Mucosa of gallbladder (tissue), 1 donor: ENCODE measurements around the gene ZSWIM8. TPM values are rescaled to one million over a fixed set of nuclear protein-coding genes. Genes with fewer than 3 reads are reported as not detected.
"Not testable (repeated sequence)": the region's sequence is repeated elsewhere in the genome, so short reads cannot be mapped to it uniquely, and the experiment has no call there.

Experiments
- DNase-seq: peaks from one replicate; pipeline ENCODE4 v3.0.0-alpha.2; 2020; ENCODE audit warnings: low spot score
- total RNA-seq: library from RNA; stranded (reverse); gene quantifications from one replicate; pipeline ENCODE4 v1.2.1, GENCODE V29; 2021
- donor health status: DM: no; HTN: no; CAD: no.

The ZSWIM8 gene
- total RNA-seq, 1 donor from 2014 or later, result 170 TPM

DNA sequence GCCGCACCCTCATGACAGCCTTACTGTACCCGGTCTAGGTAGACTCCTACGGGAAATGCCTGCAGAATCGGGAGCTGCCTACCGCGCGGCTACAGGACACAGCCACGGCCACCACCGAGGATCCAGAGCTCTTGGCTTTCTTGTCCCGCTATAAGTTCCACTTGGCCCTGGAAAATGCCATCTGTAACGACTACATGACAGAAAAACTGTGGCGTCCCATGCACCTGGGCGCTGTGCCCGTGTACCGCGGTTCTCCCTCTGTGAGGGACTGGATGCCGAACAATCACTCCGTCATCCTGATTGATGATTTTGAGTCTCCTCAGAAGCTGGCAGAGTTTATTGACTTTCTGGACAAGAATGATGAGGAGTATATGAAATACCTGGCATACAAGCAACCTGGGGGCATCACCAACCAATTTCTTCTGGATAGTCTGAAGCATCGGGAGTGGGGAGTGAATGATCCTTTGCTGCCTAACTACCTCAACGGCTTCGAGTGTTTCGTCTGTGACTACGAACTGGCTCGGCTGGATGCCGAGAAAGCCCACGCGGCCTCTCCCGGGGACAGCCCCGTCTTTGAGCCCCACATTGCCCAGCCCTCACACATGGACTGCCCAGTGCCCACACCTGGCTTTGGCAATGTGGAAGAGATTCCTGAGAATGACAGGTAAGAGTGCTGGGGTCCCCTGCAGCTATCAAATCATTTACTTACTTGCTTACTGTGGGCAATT is 12.1 kb upstream of the ZSWIM8 start:
- no peak for DNase-seq

- no peak for DNase-seq
Observed at GRCh38 chr10:73774637-73775036, 10.8 kb upstream of the ZSWIM8 start.

GRCh38 chr10:73779018-73779417 is 6.4 kb upstream of the ZSWIM8 start:
- DNase-seq, result no peak

- no peak for DNase-seq
Observed at GRCh38 chr10:73779539-73780197, 5.7 kb upstream of the ZSWIM8 start.

- DNase-seq, result no peak
Observed at GRCh38 chr10:73780301-73780700, 5.1 kb upstream of the ZSWIM8 start.

DNA sequence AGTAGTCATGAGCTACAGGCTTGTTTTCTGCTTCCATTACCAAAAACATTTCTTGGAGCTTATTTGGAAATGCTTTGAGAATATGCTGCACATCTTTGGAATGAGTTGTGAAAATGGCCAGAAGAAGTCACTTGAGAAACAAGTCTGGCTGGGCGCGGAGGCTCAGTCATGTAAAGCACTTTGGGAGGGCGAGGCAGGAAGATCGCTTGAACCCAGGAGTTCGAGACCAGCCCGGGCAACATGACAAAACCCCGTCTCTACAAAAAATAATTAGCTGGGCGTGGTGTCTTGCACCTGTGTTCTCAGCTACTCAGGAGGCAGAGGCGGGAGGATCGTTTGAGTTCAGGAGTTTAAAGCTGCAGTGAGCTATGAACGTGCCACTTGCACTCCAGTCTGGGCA is 4.4 kb upstream of the ZSWIM8 start:
- no peak for DNase-seq

DNA sequence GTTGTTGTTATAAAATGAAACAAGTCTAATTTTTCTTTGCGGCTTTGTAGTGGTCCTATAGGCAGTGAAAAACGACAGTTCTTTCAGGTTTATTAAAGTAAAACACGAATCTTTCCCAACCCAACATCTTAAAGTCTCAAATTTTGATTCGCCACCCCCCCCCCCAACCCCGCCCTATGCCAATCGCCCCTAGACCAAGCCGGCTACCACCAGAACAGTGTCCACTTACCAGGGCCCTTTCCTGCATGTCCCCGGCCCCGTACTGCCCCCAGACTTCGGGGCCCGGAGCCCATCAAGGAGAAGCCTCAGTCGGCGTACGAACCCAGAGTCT is 3.9 kb upstream of the ZSWIM8 start:
- DNase-seq, result no peak

- DNase-seq, result peak; percentile 92
Observed at GRCh38 chr10:73781879-73782748, 3.3 kb upstream of the ZSWIM8 start, which contains the start of gene CHCHD1. CHCHD1 (plus strand) TSS chr10:73782048; CDS start chr10:73782076, 28 bp downstream.

- DNase-seq, result no peak
Observed at GRCh38 chr10:73782749-73783085, 2.7 kb upstream of the ZSWIM8 start.

GRCh38 chr10:73785721-73786511 is 510 bp downstream of the ZSWIM8 start:
- DNase-seq, result no peak

DNA sequence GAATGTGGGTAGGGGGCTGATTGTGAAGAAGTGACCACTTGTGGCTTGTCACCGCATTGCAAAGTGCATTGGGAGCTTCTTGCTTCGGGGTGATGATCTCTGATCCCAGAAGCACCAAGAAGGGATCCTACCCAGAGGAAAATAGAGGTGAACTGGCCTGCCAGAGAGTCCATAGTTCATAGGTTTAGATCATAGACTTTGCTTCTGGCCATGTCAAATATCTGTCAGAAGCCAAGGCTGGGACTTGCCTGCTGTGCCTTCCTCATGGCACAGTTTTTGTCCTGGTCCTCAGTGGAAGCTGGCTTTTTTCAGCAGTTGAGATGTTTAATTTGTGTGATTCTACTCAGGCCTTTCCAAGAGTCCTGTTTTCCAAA is 1.1 kb downstream of the ZSWIM8 start:
- DNase-seq, result no peak

GRCh38 chr10:73787031-73787800 is 1.8 kb downstream of the ZSWIM8 start:
- DNase-seq, result not testable (repeated sequence)

GRCh38 chr10:73788864-73789658 is 3.7 kb downstream of the ZSWIM8 start:
- no peak for DNase-seq

DNA sequence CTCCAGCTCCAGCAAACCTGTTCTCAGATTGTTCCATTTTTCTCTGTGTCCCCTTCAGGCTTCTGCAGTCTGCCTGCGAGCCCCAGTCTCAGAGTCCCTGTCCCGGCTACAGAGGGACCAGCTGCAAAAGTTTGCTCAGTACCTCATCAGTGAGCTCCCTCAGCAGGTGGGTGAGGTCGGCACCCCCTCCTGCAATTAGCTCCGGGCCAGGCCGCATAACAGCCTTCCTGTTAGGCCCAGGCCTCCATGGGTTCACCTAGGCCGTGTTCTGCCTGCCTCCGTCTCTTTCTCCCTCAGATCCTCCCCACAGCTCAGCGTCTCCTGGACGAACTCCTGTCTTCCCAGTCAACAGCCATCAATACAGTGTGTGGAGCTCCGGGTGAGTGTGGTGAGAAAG is 4.3 kb downstream of the ZSWIM8 start:
- DNase-seq, result no peak

DNA sequence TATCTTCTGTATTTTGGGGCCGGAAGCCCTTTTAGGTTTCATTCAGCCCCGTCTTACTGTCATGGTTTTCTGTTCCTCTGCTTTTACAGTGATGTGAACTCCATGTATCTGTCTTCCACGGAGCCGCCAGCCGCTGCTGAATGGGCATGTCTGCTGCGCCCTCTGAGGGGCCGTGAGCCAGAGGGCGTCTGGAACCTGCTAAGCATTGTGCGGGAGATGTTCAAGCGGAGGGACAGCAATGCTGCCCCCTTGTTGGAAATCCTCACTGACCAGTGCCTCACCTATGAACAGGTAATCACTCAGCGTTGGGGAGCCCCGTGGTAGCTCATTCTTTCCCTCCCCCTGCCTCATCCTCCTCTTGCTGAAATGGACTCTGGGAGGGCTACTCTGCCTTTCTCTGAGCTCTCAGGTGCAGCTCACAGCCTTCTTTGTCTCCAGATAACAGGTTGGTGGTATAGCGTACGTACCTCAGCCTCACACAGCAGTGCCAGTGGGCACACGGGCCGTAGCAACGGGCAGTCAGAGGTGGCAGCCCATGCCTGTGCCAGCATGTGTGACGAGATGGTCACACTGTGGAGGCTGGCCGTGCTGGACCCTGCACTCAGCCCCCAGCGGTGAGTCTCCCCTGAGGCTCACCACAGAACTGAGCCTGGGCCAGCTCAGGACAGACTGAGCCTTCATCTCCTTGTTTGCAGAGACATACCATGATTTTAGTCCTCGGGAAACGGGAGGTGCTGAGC is 5.7 kb downstream of the ZSWIM8 start:
- DNase-seq, result no peak

- no peak for DNase-seq
Observed at GRCh38 chr10:73791871-73792400, 6.5 kb downstream of the ZSWIM8 start.

- no peak for DNase-seq
Observed at GRCh38 chr10:73793456-73793855, 8.1 kb downstream of the ZSWIM8 start.

- DNase-seq, result not testable (repeated sequence)
Observed at GRCh38 chr10:73795491-73795890, 10.1 kb downstream of the ZSWIM8 start.

GRCh38 chr10:73796035-73796434 is 10.6 kb downstream of the ZSWIM8 start:
- DNase-seq, result not testable (repeated sequence)
